SU-DHL-6 (cell line): Measurements from ENCODE around the gene IFT43.

Source experiments
- H2AFZ ChIP-seq: fragments of 200-600 bp; sonication (generic); 2 replicates; pipeline ENCODE4 v1.6.1; 2014; ENCODE audit warnings: low read depth, mild to moderate bottlenecking, moderate library complexity, mixed read lengths, antibody characterized with exemption, low read length; ENCODE audit not compliant: severe bottlenecking
- H3F3A ChIP-seq: fragments of 200-600 bp; shearing (Covaris generic); 2 replicates; pipeline ENCODE4 v1.6.0; 2016; ENCODE audit warnings: antibody characterized with exemption, mild to moderate bottlenecking; ENCODE audit not compliant: insufficient read depth
- H3K27ac ChIP-seq: fragments of 200-600 bp; sonication (generic); 2 replicates; pipeline ENCODE4 v1.5.1; 2016; ENCODE audit warnings: low read depth, mild to moderate bottlenecking, low read length, moderate library complexity, mixed read lengths
- H3K27me3 ChIP-seq: fragments of 200-600 bp; sonication (generic), shearing (Covaris generic); 2 replicates; pipeline ENCODE4 v1.6.0; 2014; ENCODE audit warnings: mild to moderate bottlenecking, low read length
- H3K36me3 ChIP-seq: fragments of 200-600 bp; sonication (generic); 2 replicates; pipeline ENCODE4 v1.6.1; 2014; ENCODE audit warnings: mild to moderate bottlenecking, low read length, mixed read lengths
- H3K4me2 ChIP-seq: fragments of 300-600, 200-600 bp; shearing (Covaris generic), sonication (generic); 2 replicates; pipeline ENCODE4 v1.6.0; 2014; ENCODE audit warnings: low read length, low read depth, mild to moderate bottlenecking; ENCODE audit not compliant: poor library complexity, severe bottlenecking
- H3K4me3 ChIP-seq: fragments of 200-600 bp; sonication (generic); 2 replicates; pipeline ENCODE4 v1.5.1; 2014; ENCODE audit warnings: antibody characterized with exemption, low read length, mild to moderate bottlenecking, mixed read lengths; ENCODE audit not compliant: insufficient read depth, poor library complexity, severe bottlenecking
- H3K79me2 ChIP-seq: fragments of 200-600 bp; sonication (generic); 2 replicates; pipeline ENCODE4 v1.6.1; 2014; ENCODE audit warnings: mild to moderate bottlenecking, low read length, moderate library complexity; ENCODE audit not compliant: insufficient read depth
- H3K9ac ChIP-seq: fragments of 200-600 bp; sonication (generic); 2 replicates; pipeline ENCODE4 v1.7.0; 2014; ENCODE audit warnings: mild to moderate bottlenecking, low read length
- H3K9me2 ChIP-seq: fragments of 200-600 bp; sonication (generic); replicated peaks from 2 replicates; pipeline ENCODE4 v1.6.1; 2014; ENCODE audit warnings: low read length; ENCODE audit not compliant: insufficient read depth
- H3K9me3 ChIP-seq: fragments of 200-600 bp; sonication (generic); 2 replicates; pipeline ENCODE4 v1.6.1; 2014; ENCODE audit warnings: low read length, mixed read lengths; ENCODE audit not compliant: insufficient read depth
- H4K20me1 ChIP-seq: fragments of 200-600 bp; sonication (generic); 2 replicates; pipeline ENCODE4 v1.6.1; 2014; ENCODE audit warnings: low read depth, mild to moderate bottlenecking, antibody characterized with exemption, low read length, moderate library complexity, mixed read lengths
- EZH2phosphoT487 ChIP-seq: fragments of 200-600 bp; sonication (generic), shearing (Covaris generic); conservative IDR thresholded peaks from 2 replicates; pipeline ENCODE4 v1.6.1; 2018; ENCODE audit warnings: mild to moderate bottlenecking, antibody characterized with exemption, low read length, moderate library complexity, mixed read lengths
- TF ChIP-seq, protein P1 (sequence below): fragments of 200-600 bp; sonication (generic); IDR thresholded peaks from one replicate; pipeline ENCODE4 v1.5.1; 2017; ENCODE audit warnings: antibody characterized with exemption, mild to moderate bottlenecking, low read length, moderate library complexity; ENCODE audit not compliant: insufficient read depth, poor library complexity, severe bottlenecking

IFT43 gene

DNA sequence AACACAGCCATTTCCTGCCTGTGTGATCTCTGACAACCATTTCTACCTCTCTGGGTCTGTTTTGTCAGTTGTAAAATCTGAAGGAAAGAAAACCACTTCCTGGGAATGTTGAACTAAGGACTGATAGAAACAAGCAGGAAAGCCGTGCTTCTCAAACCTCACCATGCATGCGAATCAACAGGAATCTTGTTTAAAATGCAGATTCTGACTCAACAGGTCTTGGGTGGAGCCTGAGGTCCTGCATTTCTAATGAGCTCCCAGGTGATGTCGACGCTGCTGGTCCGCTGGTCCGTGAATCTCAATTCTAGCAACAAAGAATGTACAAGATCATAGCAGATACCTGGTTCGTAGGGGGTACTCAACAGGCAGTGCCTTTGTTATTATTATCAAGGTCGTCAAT lies 128.1 kb downstream of the IFT43 start:
- H3K4me2 ChIP-seq, result no peak overlapping the region
- no peak overlapping the region for H3K27ac ChIP-seq
- H2AFZ ChIP-seq, result no peak overlapping the region
- H4K20me1 ChIP-seq, result no peaks in the 10 kb centered on the region
- H3K4me3 ChIP-seq, result no peak overlapping the region
- H3K27me3 ChIP-seq, result no peaks in the 10 kb centered on the region
- no peaks in the 10 kb centered on the region for H3F3A ChIP-seq
- H3K9me3 ChIP-seq, result no peaks in the 10 kb centered on the region
- TF ChIP-seq, protein P1, sequence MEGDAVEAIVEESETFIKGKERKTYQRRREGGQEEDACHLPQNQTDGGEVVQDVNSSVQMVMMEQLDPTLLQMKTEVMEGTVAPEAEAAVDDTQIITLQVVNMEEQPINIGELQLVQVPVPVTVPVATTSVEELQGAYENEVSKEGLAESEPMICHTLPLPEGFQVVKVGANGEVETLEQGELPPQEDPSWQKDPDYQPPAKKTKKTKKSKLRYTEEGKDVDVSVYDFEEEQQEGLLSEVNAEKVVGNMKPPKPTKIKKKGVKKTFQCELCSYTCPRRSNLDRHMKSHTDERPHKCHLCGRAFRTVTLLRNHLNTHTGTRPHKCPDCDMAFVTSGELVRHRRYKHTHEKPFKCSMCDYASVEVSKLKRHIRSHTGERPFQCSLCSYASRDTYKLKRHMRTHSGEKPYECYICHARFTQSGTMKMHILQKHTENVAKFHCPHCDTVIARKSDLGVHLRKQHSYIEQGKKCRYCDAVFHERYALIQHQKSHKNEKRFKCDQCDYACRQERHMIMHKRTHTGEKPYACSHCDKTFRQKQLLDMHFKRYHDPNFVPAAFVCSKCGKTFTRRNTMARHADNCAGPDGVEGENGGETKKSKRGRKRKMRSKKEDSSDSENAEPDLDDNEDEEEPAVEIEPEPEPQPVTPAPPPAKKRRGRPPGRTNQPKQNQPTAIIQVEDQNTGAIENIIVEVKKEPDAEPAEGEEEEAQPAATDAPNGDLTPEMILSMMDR, result no peak
- no peak for TF ChIP-seq EZH2phosphoT487
- H3K36me3 ChIP-seq, result no peaks in the 10 kb centered on the region
- H3K79me2 ChIP-seq, result no peaks in the 10 kb centered on the region
- H3K9ac ChIP-seq, result no peak overlapping the region
- H3K9me2 ChIP-seq, result no peaks in the 10 kb centered on the region

DNA sequence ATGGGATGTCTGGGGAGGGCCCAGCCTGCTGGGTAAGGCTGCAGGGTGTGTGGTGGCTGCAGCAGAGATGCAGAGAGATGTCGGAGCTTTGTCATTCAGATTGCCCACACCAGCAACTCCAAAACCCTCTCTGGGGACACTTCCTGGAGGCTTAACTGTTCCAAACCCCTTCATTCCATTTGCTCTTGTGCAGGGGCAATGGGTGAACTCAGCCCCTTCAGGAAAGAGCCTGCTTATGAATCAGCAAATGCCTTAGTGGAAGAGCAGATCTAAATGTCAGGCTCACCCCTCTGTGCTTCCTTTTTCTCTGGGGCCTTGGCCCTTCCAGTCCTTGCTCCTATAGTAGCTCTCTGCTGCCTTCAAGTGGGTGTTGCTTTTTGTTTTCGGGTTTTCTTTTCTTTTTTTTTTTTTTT lies 129.5 kb downstream of the IFT43 start:
- H4K20me1 ChIP-seq, result no peaks in the 10 kb centered on the region
- H3K79me2 ChIP-seq, result no peaks in the 10 kb centered on the region
- H3K4me3 ChIP-seq, result no peak overlapping the region
- H3F3A ChIP-seq, result no peaks in the 10 kb centered on the region
- H3K9me3 ChIP-seq, result no peaks in the 10 kb centered on the region
- H3K9ac ChIP-seq, result no peak overlapping the region
- no peak for TF ChIP-seq EZH2phosphoT487
- TF ChIP-seq, protein P1, result no peak
- no peak overlapping the region for H2AFZ ChIP-seq
- H3K36me3 ChIP-seq, result no peaks in the 10 kb centered on the region
- H3K9me2 ChIP-seq, result no peaks in the 10 kb centered on the region
- no peak overlapping the region for H3K4me2 ChIP-seq
- H3K27ac ChIP-seq, result no peak overlapping the region
- no peaks in the 10 kb centered on the region for H3K27me3 ChIP-seq

DNA sequence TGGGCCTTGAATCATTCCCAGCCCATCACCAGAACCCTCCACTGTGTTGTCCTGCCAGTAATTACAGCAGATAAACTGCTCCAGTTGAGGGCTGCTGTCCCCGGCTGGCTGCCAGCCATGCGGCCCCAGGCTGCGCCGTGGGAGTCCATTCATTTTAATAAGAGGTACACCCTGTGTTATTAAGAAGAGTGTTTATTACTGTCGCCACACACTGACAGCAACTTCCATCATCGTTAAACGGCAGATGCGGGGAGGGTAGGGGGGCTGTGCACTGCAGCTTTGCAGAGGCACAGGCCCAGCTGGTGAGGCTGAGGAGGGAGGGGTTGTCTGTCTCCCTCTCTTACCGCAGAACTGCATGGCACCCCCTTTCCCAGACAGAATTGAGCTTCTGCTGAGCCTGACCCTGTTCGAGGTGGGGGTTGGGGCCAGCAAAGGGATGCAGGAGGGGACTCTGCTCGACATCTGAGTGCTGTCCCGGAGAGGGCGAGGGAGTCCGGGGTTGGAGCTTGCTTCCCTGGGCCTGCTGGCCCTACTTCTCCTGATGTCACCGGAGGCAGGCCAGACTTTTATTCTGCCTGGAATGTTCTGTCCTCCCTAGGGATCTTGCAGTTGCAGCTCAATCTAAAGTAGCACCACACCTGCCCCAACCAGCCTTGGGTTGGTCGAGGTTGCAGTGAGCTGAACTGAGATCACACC lies 132.4 kb downstream of the IFT43 start:
- Histone ChIP-seq H3K9me3 (no peaks in the 10 kb centered on the region), H3K4me2 (no peak overlapping the region), H3K36me3 (no peaks in the 10 kb centered on the region), H3K9me2 (no peaks in the 10 kb centered on the region), H3K27me3 (no peaks in the 10 kb centered on the region), H3F3A (no peaks in the 10 kb centered on the region), H3K27ac (no peak overlapping the region), H3K9ac (no peak overlapping the region), H3K79me2 (no peaks in the 10 kb centered on the region), H3K4me3 (no peak overlapping the region), H4K20me1 (no peaks in the 10 kb centered on the region), H2AFZ (no peak overlapping the region)
- TF ChIP-seq, protein P1, result no peak
- no peak for TF ChIP-seq EZH2phosphoT487
